Measurements from ENCODE around the gene ZBTB22. TPM values are rescaled to one million over a fixed set of nuclear protein-coding genes. Genes with fewer than 3 reads are reported as not detected.

Gene ZBTB22
- polyA plus RNA-seq, 4 donors: 23.9 to 26.2 (median 25.2) TPM

Other genes with a start within 250 kb of the ZBTB22 start
- 10 to 100 TPM; 17.9 to 37.0 (median 19.2) TPM for gene HLA-DPA1, start 244.1 kb downstream of the ZBTB22 start, polyA plus RNA-seq (ENCODE audit: insufficient read length in 4 of 4)
- gene HLA-DPB1, start 241.8 kb downstream of the ZBTB22 start, polyA plus RNA-seq (ENCODE audit: insufficient read length in 4 of 4): 10 to 100 TPM; 18.4 to 24.2 (median 21.3) TPM
- 1 to 10 TPM; 4.7 to 5.6 (median 5.4) TPM for gene COL11A2, start 125.3 kb downstream of the ZBTB22 start, polyA plus RNA-seq (ENCODE audit: insufficient read length in 4 of 4)
- 10 to 100 TPM; 53.7 to 56.5 (median 54.3) TPM for gene RXRB, start 117.1 kb downstream of the ZBTB22 start, polyA plus RNA-seq (ENCODE audit: insufficient read length in 4 of 4)
- gene SLC39A7, start 116.9 kb downstream of the ZBTB22 start, polyA plus RNA-seq (ENCODE audit: insufficient read length in 4 of 4): 100 to 1,000 TPM; 102 to 118 (median 105) TPM
- 10 to 100 TPM; 20.5 to 35.1 (median 26.7) TPM for gene HSD17B8, start 113.1 kb downstream of the ZBTB22 start, polyA plus RNA-seq (ENCODE audit: insufficient read length in 4 of 4)
- gene RING1, start 109.2 kb downstream of the ZBTB22 start, polyA plus RNA-seq (ENCODE audit: insufficient read length in 4 of 4): 10 to 100 TPM; 51.5 to 64.6 (median 56.8) TPM
- gene VPS52, start 45.9 kb downstream of the ZBTB22 start, polyA plus RNA-seq (ENCODE audit: insufficient read length in 4 of 4): 10 to 100 TPM; 64.3 to 81.7 (median 70.6) TPM
- gene RPS18, start 45.7 kb downstream of the ZBTB22 start, polyA plus RNA-seq (ENCODE audit: insufficient read length in 4 of 4): 1,000 to 10,000 TPM; 2,953 to 3,403 (median 3,031) TPM
- gene B3GALT4, start 40.6 kb downstream of the ZBTB22 start, polyA plus RNA-seq (ENCODE audit: insufficient read length in 4 of 4): 1 to 10 TPM; 4.2 to 5.8 (median 4.6) TPM
- gene WDR46, start 28.5 kb downstream of the ZBTB22 start, polyA plus RNA-seq (ENCODE audit: insufficient read length in 4 of 4): 10 to 100 TPM; 59.9 to 72.6 (median 62.5) TPM
- 10 to 100 TPM; 64.2 to 78.3 (median 73.5) TPM for gene PFDN6, start 28.1 kb downstream of the ZBTB22 start, polyA plus RNA-seq (ENCODE audit: insufficient read length in 4 of 4)
- gene RGL2, start 18.8 kb downstream of the ZBTB22 start, polyA plus RNA-seq (ENCODE audit: insufficient read length in 4 of 4): 100 to 1,000 TPM in 3 of 4 donors, 10 to 100 TPM in 1; 98.4 to 122 (median 109) TPM
- gene TAPBP, start 3.7 kb downstream of the ZBTB22 start, polyA plus RNA-seq (ENCODE audit: insufficient read length in 4 of 4): 10 to 100 TPM; 31.8 to 43.1 (median 36.2) TPM
- 10 to 100 TPM; 52.3 to 58.4 (median 57.6) TPM for gene DAXX, start 5.2 kb upstream of the ZBTB22 start, polyA plus RNA-seq (ENCODE audit: insufficient read length in 4 of 4)
- 10 to 100 TPM; 35.4 to 39.6 (median 38.3) TPM for gene KIFC1, start 74.1 kb upstream of the ZBTB22 start, polyA plus RNA-seq (ENCODE audit: insufficient read length in 4 of 4)
- gene PHF1, start 93.3 kb upstream of the ZBTB22 start, polyA plus RNA-seq (ENCODE audit: insufficient read length in 4 of 4): 10 to 100 TPM; 71.7 to 80.5 (median 73.3) TPM
- 100 to 1,000 TPM; 218 to 278 (median 226) TPM for gene CUTA, start 100.4 kb upstream of the ZBTB22 start, polyA plus RNA-seq (ENCODE audit: insufficient read length in 4 of 4)
- 10 to 100 TPM; 25.8 to 33.9 (median 30.6) TPM for gene SYNGAP1, start 102.3 kb upstream of the ZBTB22 start, polyA plus RNA-seq (ENCODE audit: insufficient read length in 4 of 4)
- 10 to 100 TPM; 15.3 to 18.0 (median 16.2) TPM for gene ZBTB9, start 136.8 kb upstream of the ZBTB22 start, polyA plus RNA-seq (ENCODE audit: insufficient read length in 4 of 4)

All from right renal pelvis (tissue), 4 donors.